Nephron (organoid): ENCODE results near the gene CYBA.

Experiments used
- H3K27ac Mint-ChIP-seq, 3 experiments: 2 replicates each; pipeline ENCODE4 v1.8.0; 2020; ENCODE audit warnings: mixed read lengths in 3 of 3, mild to moderate bottlenecking in 2 of 3, moderate library complexity in 1 of 3
- H3K27me3 Mint-ChIP-seq: 2 replicates; pipeline ENCODE4 v1.8.0; 2021; ENCODE audit warnings: low read depth, mild to moderate bottlenecking, moderate library complexity, mixed read lengths
- H3K36me3 Mint-ChIP-seq: 2 replicates; pipeline ENCODE4 v1.8.0; 2020; ENCODE audit warnings: low read depth, mixed read lengths
- H3K4me1 Mint-ChIP-seq: 2 replicates; pipeline ENCODE4 v1.8.0; 2020; ENCODE audit warnings: mixed read lengths
- H3K4me3 Mint-ChIP-seq, 3 experiments: 2 replicates each; pipeline ENCODE4 v1.8.0; 2020; ENCODE audit warnings: mild to moderate bottlenecking in 3 of 3, mixed read lengths in 3 of 3, moderate library complexity in 2 of 3
- H3K9me3 Mint-ChIP-seq: 2 replicates; pipeline ENCODE4 v1.8.0; 2020; ENCODE audit warnings: mixed read lengths
- TF ChIP-seq, protein P1 (sequence below), 3 experiments: fragments of 200-600 bp; sonication (generic); IDR thresholded peaks; one replicate each; pipeline ENCODE4 v1.5.0; 2021; ENCODE audit warnings: antibody characterized with exemption in 3 of 3; ENCODE audit not compliant: unreplicated experiment in 3 of 3

CYBA gene

DNA sequence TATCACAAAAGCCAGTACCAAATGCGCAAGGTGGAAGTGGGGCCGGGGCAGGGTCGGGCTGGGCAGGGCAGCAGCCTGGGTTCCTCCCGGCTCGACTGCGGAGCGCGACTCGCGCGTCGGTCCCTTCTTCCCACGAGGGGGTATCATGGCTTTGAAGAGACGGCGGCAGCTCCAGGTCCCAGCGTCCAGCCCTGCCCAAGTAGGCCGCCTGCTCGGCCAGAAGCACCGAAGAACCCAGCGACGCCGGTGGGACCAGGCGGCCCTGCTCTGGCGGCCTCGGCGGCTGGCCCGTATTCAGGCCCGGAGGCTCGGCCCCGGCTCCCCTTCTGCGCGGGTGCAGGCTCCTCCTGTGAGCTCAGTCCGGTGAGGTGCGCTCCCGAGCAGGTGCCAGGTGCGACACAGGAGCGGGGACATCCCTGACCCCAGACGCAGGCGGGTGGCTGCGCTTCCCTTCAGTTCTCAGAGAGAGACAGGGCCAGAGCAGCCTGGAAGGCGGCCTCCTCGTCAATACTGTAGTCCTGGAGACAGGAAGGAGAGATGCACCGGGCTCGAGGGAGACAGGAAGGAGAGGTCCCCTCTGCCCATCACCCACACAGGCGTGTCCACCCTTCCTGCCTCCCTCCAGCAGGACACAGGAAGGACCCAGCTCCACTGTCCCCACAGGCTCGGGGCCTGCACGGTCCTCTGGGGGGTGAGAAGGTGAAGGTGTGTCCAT lies 46.4 kb upstream of the CYBA start:
- Mint-ChIP-seq H3K36me3 (no peaks in the 10 kb centered on the region), H3K27me3 (no peaks in the 10 kb centered on the region), H3K9me3 (no peaks in the 10 kb centered on the region), H3K4me1 (no peaks in the 10 kb centered on the region), H3K4me3 (no peak overlapping the region), H3K27ac (no peak overlapping the region)
- TF ChIP-seq, protein P1, sequence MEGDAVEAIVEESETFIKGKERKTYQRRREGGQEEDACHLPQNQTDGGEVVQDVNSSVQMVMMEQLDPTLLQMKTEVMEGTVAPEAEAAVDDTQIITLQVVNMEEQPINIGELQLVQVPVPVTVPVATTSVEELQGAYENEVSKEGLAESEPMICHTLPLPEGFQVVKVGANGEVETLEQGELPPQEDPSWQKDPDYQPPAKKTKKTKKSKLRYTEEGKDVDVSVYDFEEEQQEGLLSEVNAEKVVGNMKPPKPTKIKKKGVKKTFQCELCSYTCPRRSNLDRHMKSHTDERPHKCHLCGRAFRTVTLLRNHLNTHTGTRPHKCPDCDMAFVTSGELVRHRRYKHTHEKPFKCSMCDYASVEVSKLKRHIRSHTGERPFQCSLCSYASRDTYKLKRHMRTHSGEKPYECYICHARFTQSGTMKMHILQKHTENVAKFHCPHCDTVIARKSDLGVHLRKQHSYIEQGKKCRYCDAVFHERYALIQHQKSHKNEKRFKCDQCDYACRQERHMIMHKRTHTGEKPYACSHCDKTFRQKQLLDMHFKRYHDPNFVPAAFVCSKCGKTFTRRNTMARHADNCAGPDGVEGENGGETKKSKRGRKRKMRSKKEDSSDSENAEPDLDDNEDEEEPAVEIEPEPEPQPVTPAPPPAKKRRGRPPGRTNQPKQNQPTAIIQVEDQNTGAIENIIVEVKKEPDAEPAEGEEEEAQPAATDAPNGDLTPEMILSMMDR (IDR thresholded peaks at IDR 0.05; ENCODE audit: unreplicated experiment in 3 of 3), result no peak

DNA sequence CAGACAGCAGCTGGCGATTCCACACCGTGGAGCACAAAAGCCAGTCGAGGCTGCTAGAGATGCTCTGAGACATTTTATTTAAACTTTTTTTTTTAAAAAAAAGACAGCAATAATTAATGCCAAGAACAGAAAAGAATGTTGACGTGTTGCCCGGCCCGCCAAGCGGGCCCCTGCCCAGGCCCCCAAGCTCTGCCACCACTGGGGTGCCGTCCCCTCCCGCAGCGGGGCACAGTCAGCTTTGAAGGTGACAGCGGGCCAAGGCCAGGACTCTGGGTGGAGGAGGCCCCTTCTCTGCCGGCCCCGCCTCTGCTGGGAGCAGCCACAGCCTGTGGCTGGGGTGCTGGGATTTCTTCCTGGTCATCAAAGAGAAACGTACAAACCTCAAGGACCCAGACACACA lies 45.6 kb upstream of the CYBA start:
- Mint-ChIP-seq H3K27me3 (no peaks in the 10 kb centered on the region), H3K4me3 (no peak overlapping the region), H3K36me3 (no peaks in the 10 kb centered on the region), H3K27ac (no peak overlapping the region), H3K4me1 (no peaks in the 10 kb centered on the region), H3K9me3 (no peaks in the 10 kb centered on the region)
- TF ChIP-seq, protein P1 (IDR thresholded peaks at IDR 0.05; ENCODE audit: unreplicated experiment in 3 of 3), result no peak

DNA sequence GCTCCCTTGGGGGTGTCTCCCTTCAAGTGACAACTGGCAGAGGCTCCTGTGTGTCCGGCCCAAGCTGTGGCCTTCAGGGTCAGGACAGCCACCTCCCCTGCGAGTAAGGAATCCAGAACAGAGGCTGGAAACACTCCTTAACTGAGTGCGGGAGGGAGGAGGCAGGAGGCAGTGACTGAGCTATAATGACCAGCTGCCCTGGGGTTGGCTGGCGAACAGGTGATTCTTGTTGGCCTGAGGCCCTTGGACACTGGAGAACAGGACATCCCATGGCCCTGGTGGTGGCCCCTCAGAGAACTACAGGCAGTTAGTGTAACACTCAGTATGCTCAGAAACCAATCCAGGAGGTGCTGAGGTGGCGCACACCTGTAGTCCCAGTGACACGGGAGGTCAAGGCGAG lies 44.9 kb upstream of the CYBA start:
- Mint-ChIP-seq H3K9me3 (no peaks in the 10 kb centered on the region), H3K36me3 (no peaks in the 10 kb centered on the region), H3K27ac (no peak overlapping the region), H3K4me3 (no peak overlapping the region), H3K27me3 (peaks cover 3% of the 10 kb centered on the region), H3K4me1 (no peaks in the 10 kb centered on the region)
- TF ChIP-seq, protein P1 (IDR thresholded peaks at IDR 0.05; ENCODE audit: unreplicated experiment in 3 of 3), result no peak

DNA sequence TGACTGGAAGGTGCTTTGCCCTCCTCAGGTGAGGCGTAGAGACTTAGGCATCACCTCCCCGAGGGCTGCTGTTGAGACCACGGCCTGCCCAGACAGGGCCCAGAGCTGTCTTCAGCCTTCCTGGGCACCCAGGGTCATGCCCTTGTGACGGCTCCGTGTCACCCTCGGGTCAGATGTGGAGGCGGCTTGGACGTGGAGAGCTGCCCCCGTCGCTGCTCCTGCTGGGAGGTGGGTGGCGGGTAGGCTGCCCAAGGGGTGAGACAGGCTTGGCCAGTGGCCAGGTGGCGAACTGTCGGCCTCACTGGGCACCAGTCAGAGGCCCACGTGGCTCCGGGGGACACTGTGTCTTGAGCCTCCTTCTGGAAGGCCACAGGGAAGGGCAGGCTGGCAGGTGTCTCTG lies 44.4 kb upstream of the CYBA start:
- Mint-ChIP-seq H3K27ac (no peak overlapping the region), H3K36me3 (no peaks in the 10 kb centered on the region), H3K4me3 (no peak overlapping the region), H3K4me1 (no peaks in the 10 kb centered on the region), H3K9me3 (no peaks in the 10 kb centered on the region), H3K27me3 (peaks cover 9% of the 10 kb centered on the region)
- TF ChIP-seq, protein P1 (IDR thresholded peaks at IDR 0.05; ENCODE audit: unreplicated experiment in 3 of 3), result no peak

DNA sequence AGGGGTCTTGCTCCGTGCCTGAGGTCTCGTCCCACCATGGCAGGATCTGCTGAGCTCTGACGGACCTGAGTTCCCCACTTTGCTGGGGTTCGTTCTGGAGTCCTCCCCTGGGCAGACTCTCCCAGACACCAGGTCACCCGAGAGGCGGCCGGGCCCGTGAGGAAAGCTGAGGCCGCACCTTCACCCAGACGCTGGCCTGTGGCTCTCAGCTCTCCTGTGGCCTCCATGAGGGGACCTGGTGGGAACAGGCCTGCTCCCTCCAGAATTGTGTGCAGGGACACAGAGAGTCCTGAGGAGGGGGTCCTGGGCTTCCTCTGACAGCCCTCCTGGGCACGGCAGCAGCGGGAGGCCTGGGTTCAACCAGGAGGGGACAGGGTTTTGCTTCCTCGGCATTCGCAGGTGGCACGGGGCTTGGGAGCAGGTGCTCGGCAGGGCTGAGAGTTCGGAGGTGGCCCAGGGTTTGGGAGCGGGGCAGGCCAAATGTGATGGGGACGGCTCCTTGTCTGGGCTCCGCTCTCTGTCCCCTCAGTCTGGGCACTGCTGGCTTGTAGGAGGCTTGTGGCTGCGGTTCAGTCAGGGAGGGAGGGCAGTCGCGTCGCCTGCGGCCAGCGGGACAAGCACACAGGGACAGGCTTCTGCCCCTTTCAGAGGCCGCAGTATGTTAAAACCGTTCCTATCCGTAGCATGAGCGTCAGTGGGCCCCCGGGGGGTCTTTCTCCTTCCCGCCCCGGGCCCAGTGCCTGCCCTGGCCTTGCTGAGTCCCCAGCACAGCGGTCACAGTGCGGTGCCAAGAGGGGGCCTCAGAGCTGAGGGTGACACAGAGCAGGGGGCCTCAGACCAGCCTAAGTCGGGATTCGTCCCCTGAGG lies 43.6 kb upstream of the CYBA start:
- TF ChIP-seq, protein P1 (IDR thresholded peaks at IDR 0.05; ENCODE audit: unreplicated experiment in 3 of 3), result no peak
- Mint-ChIP-seq H3K27me3 (peaks cover 14% of the 10 kb centered on the region), H3K9me3 (no peaks in the 10 kb centered on the region), H3K4me3 (no peak overlapping the region), H3K36me3 (no peaks in the 10 kb centered on the region), H3K4me1 (no peaks in the 10 kb centered on the region), H3K27ac (no peak overlapping the region)
